Measurements from ENCODE around the gene IGF2BP2.

DNA sequence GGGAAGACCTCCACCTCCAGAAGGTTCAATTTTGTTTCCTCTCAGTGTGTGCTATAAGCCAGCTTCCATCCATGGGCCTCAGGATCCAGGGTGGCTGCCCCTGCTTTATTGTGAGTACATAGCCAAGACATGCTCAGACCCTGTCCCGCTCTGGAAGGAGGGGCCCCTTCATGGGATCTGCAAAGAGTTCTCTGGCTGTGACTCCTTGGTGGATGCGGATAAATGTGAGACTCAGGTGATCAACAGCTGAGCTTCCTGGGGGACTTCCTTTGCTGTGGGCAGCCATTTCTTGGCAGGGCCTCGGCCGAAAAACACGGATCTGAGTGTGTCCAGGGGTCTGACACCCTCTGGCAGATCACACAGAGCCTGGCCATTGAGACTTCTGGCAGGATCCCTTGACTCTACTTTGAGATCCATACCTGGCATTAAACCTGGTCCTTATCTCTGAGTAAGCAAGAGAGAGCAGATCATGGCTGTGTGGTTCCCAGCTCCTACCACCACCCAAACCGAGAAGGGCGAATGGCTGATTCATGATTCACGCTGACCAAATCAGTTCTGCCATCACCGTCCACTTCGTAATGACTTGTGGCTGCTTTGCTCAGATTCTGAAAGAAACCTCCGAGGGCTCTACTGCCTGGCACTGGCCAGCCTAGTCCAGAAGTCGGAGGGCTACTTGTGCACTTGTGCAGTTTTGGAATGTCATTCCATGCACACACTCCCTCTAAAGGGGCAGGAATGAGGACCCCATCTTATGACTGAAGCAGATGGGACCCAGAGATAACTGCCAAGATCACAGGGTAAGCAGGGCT is 170.7 kb downstream of the IGF2BP2 start:
- TF ChIP-seq IRF2 (CRISPR knock-in tag; IDR thresholded peaks at IDR 0.05; ENCODE audit: borderline replicate concordance, low read depth): no peak
- TF ChIP-seq, protein P1, sequence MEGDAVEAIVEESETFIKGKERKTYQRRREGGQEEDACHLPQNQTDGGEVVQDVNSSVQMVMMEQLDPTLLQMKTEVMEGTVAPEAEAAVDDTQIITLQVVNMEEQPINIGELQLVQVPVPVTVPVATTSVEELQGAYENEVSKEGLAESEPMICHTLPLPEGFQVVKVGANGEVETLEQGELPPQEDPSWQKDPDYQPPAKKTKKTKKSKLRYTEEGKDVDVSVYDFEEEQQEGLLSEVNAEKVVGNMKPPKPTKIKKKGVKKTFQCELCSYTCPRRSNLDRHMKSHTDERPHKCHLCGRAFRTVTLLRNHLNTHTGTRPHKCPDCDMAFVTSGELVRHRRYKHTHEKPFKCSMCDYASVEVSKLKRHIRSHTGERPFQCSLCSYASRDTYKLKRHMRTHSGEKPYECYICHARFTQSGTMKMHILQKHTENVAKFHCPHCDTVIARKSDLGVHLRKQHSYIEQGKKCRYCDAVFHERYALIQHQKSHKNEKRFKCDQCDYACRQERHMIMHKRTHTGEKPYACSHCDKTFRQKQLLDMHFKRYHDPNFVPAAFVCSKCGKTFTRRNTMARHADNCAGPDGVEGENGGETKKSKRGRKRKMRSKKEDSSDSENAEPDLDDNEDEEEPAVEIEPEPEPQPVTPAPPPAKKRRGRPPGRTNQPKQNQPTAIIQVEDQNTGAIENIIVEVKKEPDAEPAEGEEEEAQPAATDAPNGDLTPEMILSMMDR (IDR thresholded peaks at IDR 0.05): no peak
- TF ChIP-seq FOXK1 (CRISPR knock-in tag; IDR thresholded peaks at IDR 0.05): no peak
- TF ChIP-seq, protein P2, sequence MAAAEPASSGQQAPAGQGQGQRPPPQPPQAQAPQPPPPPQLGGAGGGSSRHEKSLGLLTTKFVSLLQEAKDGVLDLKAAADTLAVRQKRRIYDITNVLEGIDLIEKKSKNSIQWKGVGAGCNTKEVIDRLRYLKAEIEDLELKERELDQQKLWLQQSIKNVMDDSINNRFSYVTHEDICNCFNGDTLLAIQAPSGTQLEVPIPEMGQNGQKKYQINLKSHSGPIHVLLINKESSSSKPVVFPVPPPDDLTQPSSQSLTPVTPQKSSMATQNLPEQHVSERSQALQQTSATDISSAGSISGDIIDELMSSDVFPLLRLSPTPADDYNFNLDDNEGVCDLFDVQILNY (CRISPR knock-in tag; IDR thresholded peaks at IDR 0.05): no peak
- TF ChIP-seq ELF4 (CRISPR knock-in tag; IDR thresholded peaks at IDR 0.05; ENCODE audit: low read depth): no peak
- TF ChIP-seq, protein P3, sequence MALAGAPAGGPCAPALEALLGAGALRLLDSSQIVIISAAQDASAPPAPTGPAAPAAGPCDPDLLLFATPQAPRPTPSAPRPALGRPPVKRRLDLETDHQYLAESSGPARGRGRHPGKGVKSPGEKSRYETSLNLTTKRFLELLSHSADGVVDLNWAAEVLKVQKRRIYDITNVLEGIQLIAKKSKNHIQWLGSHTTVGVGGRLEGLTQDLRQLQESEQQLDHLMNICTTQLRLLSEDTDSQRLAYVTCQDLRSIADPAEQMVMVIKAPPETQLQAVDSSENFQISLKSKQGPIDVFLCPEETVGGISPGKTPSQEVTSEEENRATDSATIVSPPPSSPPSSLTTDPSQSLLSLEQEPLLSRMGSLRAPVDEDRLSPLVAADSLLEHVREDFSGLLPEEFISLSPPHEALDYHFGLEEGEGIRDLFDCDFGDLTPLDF (CRISPR knock-in tag; IDR thresholded peaks at IDR 0.05): no peak
- no peak for TF ChIP-seq TEAD4 (CRISPR knock-in tag; IDR thresholded peaks at IDR 0.05)
- no peak for TF ChIP-seq RELA (CRISPR knock-in tag; IDR thresholded peaks at IDR 0.05; ENCODE audit: borderline replicate concordance)
- TF ChIP-seq CREB1 (CRISPR knock-in tag; IDR thresholded peaks at IDR 0.05): no peak
- TF ChIP-seq FOXJ3 (CRISPR knock-in tag; IDR thresholded peaks at IDR 0.05; ENCODE audit: borderline replicate concordance): no peak
- TF ChIP-seq, protein P4, sequence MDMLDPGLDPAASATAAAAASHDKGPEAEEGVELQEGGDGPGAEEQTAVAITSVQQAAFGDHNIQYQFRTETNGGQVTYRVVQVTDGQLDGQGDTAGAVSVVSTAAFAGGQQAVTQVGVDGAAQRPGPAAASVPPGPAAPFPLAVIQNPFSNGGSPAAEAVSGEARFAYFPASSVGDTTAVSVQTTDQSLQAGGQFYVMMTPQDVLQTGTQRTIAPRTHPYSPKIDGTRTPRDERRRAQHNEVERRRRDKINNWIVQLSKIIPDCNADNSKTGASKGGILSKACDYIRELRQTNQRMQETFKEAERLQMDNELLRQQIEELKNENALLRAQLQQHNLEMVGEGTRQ (CRISPR knock-in tag; IDR thresholded peaks at IDR 0.05): no peak
- TF ChIP-seq, protein P5, sequence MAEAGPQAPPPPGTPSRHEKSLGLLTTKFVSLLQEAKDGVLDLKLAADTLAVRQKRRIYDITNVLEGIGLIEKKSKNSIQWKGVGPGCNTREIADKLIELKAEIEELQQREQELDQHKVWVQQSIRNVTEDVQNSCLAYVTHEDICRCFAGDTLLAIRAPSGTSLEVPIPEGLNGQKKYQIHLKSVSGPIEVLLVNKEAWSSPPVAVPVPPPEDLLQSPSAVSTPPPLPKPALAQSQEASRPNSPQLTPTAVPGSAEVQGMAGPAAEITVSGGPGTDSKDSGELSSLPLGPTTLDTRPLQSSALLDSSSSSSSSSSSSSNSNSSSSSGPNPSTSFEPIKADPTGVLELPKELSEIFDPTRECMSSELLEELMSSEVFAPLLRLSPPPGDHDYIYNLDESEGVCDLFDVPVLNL (CRISPR knock-in tag; IDR thresholded peaks at IDR 0.05; ENCODE audit: borderline replicate concordance, low read depth): no peak
- TF ChIP-seq TEAD1 (CRISPR knock-in tag; IDR thresholded peaks at IDR 0.05): no peak
- no peak for TF ChIP-seq SMAD4 (CRISPR knock-in tag; IDR thresholded peaks at IDR 0.05)

All from WTC11 (cell line).